ENCODE results near the gene FEV.

DNA sequence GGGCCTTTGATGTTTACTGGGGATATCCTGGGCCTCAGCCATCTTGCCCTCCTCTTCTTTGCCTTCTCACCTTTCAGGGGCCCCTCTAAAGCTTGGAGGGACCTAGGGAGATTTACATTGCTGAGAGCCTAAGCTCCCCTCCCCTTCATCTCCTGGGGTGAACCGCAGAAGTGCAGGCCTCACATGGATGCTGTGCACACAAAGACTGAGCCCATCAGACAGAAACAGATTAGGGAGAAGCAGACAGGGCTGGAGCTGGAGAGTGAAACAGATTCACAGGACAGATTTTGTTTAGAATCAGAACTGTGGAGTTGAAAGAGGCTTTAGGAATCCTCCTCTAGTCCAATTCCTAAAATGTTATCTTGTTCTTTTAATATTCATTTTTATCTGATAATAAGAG is 28.9 kb downstream of the FEV start:
- TF ChIP-seq JUN (IDR thresholded peaks at IDR 0.05; ENCODE audit: borderline replicate concordance, insufficient read depth, insufficient read length, low read depth): no peak
- no peak for TF ChIP-seq EZH2 (IDR thresholded peaks at IDR 0.05; ENCODE audit: borderline replicate concordance, low read depth, low read length, severe bottlenecking)
- TF ChIP-seq CTCF (IDR thresholded peaks at IDR 0.05; ENCODE audit: extremely low read depth in 1 of 2, insufficient read depth in 1 of 2, low read depth in 1 of 2, low read length in 2 of 2): no peak
